GM12873 (cell line): ENCODE data around the gene NOL3.

Experiments used
- CTCF ChIP-seq: IDR thresholded peaks from 2 replicates; pipeline ENCODE4 v1.5.1; 2012; ENCODE audit warnings: low read depth, mild to moderate bottlenecking, moderate library complexity, low read length, control low read depth; ENCODE audit not compliant: insufficient read depth; ENCODE audit errors: missing control alignments

Gene NOL3

GRCh38 chr16:67170168-67170948 lies at the start of gene NOL3:
NOL3 (plus strand) TSS chr16:67170538.
- TF ChIP-seq CTCF: no peak

- TF ChIP-seq CTCF: no peak
Measured at GRCh38 chr16:67128417-67128816, 41.9 kb upstream of the NOL3 start.

- TF ChIP-seq CTCF: no peak
Measured at GRCh38 chr16:67128887-67129286, 41.5 kb upstream of the NOL3 start.

- TF ChIP-seq CTCF: no peak
Measured at GRCh38 chr16:67129422-67129821, 40.9 kb upstream of the NOL3 start.

GRCh38 chr16:67137605-67138004 lies 32.7 kb upstream of the NOL3 start:
- TF ChIP-seq CTCF: no peak

GRCh38 chr16:67141391-67141790 lies 28.9 kb upstream of the NOL3 start:
- TF ChIP-seq CTCF: no peak

GRCh38 chr16:67142342-67142741 lies 28.0 kb upstream of the NOL3 start:
- TF ChIP-seq CTCF: no peak
